Neural cell (in vitro differentiated cells): Measurements from ENCODE around the gene FAM193B.
"Not testable (repeated sequence)": the region's sequence is repeated elsewhere in the genome, so short reads cannot be mapped to it uniquely, and the experiment has no call there.

Experiments used
- EP300 ChIP-seq: fragments of 450-650 bp; conservative IDR thresholded peaks from 2 replicates; pipeline ENCODE4 v1.6.1; 2014; ENCODE audit warnings: antibody characterized with exemption, mild to moderate bottlenecking, moderate library complexity; ENCODE audit not compliant: poor library complexity, severe bottlenecking
- EZH2 ChIP-seq: fragments of 200-600, 300-800 bp; shearing (Covaris generic), sonication (generic); IDR thresholded peaks from 2 replicates; pipeline ENCODE4 v1.6.1; 2014; ENCODE audit warnings: antibody characterized with exemption, low read length, borderline replicate concordance, mild to moderate bottlenecking; ENCODE audit not compliant: insufficient read depth, poor library complexity, severe bottlenecking
- RAD21 ChIP-seq: fragments of 450-650 bp; conservative IDR thresholded peaks from 2 replicates; pipeline ENCODE4 v1.6.1; 2014; ENCODE audit warnings: antibody characterized with exemption, mild to moderate bottlenecking, moderate library complexity

GRCh38 chr5:177559446-177559941, 5.1 kb upstream of the FAM193B start:
- not testable (repeated sequence) for TF ChIP-seq RAD21, EP300, EZH2
